ENCODE measurements around the gene ARNT2.

The ARNT2 gene

GRCh38 chr15:80635953-80636352 is 231.8 kb downstream of the ARNT2 start:
- no peaks in the 10 kb centered on the region for H3K36me3 ChIP-seq (ENCODE audit: control insufficient read depth, insufficient read depth, low read length)
- peaks cover 1% of the 10 kb centered on the region; the same call in 1 of the 2 replicates for H3K27me3 ChIP-seq (replicated peaks; ENCODE audit: control insufficient read depth, insufficient read depth, low read length)
- no peak for TF ChIP-seq CTCF (IDR thresholded peaks at IDR 0.05; ENCODE audit: insufficient read depth, low read length, poor library complexity, severe bottlenecking)
- DNase-seq (ENCODE audit: extremely low read depth, insufficient read length), result no peak
- H3K4me3 ChIP-seq (replicated peaks; ENCODE audit: low read depth, low read length), result no peak overlapping the region

GRCh38 chr15:80636675-80637074 is 232.5 kb downstream of the ARNT2 start:
- Histone ChIP-seq H3K27me3 (replicated peaks; ENCODE audit: control insufficient read depth, insufficient read depth, low read length) (peaks cover 1% of the 10 kb centered on the region; the same call in 1 of the 2 replicates), H3K36me3 (ENCODE audit: control insufficient read depth, insufficient read depth, low read length) (no peaks in the 10 kb centered on the region), H3K4me3 (replicated peaks; ENCODE audit: low read depth, low read length) (no peak overlapping the region)
- no peak for TF ChIP-seq CTCF (IDR thresholded peaks at IDR 0.05; ENCODE audit: insufficient read depth, low read length, poor library complexity, severe bottlenecking)
- no peak for DNase-seq (ENCODE audit: extremely low read depth, insufficient read length)

GRCh38 chr15:80637747-80638146 is 233.6 kb downstream of the ARNT2 start:
- no peaks in the 10 kb centered on the region for H3K36me3 ChIP-seq (ENCODE audit: control insufficient read depth, insufficient read depth, low read length)
- no peak for DNase-seq (ENCODE audit: extremely low read depth, insufficient read length)
- no peak overlapping the region for H3K4me3 ChIP-seq (replicated peaks; ENCODE audit: low read depth, low read length)
- TF ChIP-seq CTCF (IDR thresholded peaks at IDR 0.05; ENCODE audit: insufficient read depth, low read length, poor library complexity, severe bottlenecking), result no peak
- peaks cover 1% of the 10 kb centered on the region; the same call in 1 of the 2 replicates for H3K27me3 ChIP-seq (replicated peaks; ENCODE audit: control insufficient read depth, insufficient read depth, low read length)

- Histone ChIP-seq H3K36me3 (ENCODE audit: control insufficient read depth, insufficient read depth, low read length) (no peaks in the 10 kb centered on the region), H3K27me3 (replicated peaks; ENCODE audit: control insufficient read depth, insufficient read depth, low read length) (peaks cover 1% of the 10 kb centered on the region; the same call in 1 of the 2 replicates), H3K4me3 (replicated peaks; ENCODE audit: low read depth, low read length) (no peak overlapping the region)
- TF ChIP-seq CTCF (IDR thresholded peaks at IDR 0.05; ENCODE audit: insufficient read depth, low read length, poor library complexity, severe bottlenecking), result no peak
- no peak for DNase-seq (ENCODE audit: extremely low read depth, insufficient read length)
Observed at GRCh38 chr15:80638553-80639167, 234.5 kb downstream of the ARNT2 start.

GRCh38 chr15:80639168-80639555 is 235.0 kb downstream of the ARNT2 start:
- H3K27me3 ChIP-seq (replicated peaks; ENCODE audit: control insufficient read depth, insufficient read depth, low read length), result peaks cover 1% of the 10 kb centered on the region; the same call in 1 of the 2 replicates
- no peak overlapping the region for H3K4me3 ChIP-seq (replicated peaks; ENCODE audit: low read depth, low read length)
- H3K36me3 ChIP-seq (ENCODE audit: control insufficient read depth, insufficient read depth, low read length), result no peaks in the 10 kb centered on the region
- DNase-seq (ENCODE audit: extremely low read depth, insufficient read length), result no peak
- no peak for TF ChIP-seq CTCF (IDR thresholded peaks at IDR 0.05; ENCODE audit: insufficient read depth, low read length, poor library complexity, severe bottlenecking)
